Measurements from ENCODE around the gene PTPRN2.

PTPRN2 gene

DNA sequence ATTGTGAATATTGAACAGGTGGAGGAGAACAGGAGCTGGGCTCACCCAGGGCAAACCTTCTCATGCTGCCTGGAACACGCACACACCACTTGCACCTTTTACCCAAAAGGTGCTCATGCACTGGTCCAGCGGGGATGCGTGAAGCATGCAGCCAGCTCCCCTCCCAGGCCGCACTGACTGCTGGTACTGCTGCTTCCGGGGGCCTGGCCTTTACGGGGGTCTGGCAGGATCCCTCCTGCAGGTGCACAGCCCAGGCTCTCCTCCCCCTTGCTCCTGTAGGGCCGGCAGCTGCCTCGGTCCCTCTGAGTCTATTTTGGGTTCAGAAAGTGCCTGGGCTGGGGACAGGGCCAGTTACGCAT is 1029.1 kb downstream of the PTPRN2 start:
- no peaks in the 10 kb centered on the region for H3K27me3 ChIP-seq (ENCODE audit: control insufficient read depth, insufficient read depth, low read length)
- no peak overlapping the region for H3K4me3 ChIP-seq (ENCODE audit: low read length)
- no peak overlapping the region for H3K27ac ChIP-seq (ENCODE audit: low read depth, low read length)

DNA sequence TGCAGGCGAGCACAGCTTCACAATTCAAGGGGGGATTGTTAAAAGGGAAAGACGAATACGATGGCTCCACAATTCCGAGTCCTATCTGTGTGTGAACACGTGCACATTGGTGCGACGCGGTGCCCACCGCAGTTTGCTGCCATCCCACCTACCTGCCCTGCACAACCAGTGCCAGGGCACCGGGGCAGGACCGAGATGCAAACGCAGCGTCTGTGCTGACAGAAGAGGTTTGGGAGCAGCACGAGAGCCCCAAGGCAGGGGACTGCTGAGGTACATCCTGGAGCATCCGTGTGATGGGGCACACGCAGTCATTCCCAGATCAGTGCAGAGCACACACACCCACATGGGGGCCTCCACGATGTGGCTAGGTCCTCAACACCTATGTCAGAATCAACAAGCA is 1029.6 kb downstream of the PTPRN2 start:
- H3K4me3 ChIP-seq (ENCODE audit: low read length) = no peak overlapping the region
- H3K4me1 ChIP-seq (ENCODE audit: control insufficient read depth, insufficient read depth, low read length) = no peaks in the 10 kb centered on the region

More for the DNA sequence above, 1029.1 kb downstream of the PTPRN2 start:
- H3K4me1 ChIP-seq (ENCODE audit: control insufficient read depth, insufficient read depth, low read length) = no peaks in the 10 kb centered on the region
- no peak overlapping the region for H3K9ac ChIP-seq (ENCODE audit: low read length)
- no peaks in the 10 kb centered on the region for H3K36me3 ChIP-seq (ENCODE audit: control insufficient read depth, insufficient read depth, low read length)

DNA sequence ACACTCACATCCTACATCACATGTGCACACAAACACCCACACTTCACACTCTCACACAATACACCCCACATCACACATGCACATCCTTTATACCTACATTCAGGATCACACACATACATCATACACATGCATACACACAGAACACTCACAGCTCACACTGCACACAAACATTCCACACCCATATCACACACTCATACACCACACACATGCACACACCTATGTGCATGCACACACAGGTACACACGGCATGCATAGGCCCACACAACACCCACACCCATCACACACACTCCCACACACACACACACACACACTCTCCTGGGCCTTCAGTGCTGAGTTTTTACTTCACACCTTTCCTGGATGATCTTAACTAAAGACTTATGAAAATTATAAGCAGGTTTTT is 1030.4 kb downstream of the PTPRN2 start:
- no peaks in the 10 kb centered on the region for H3K36me3 ChIP-seq (ENCODE audit: control insufficient read depth, insufficient read depth, low read length)
- H3K4me3 ChIP-seq (ENCODE audit: low read length) = no peak overlapping the region
- no peak overlapping the region for H3K27ac ChIP-seq (ENCODE audit: low read depth, low read length)
- no peaks in the 10 kb centered on the region for H3K4me1 ChIP-seq (ENCODE audit: control insufficient read depth, insufficient read depth, low read length)
- H3K27me3 ChIP-seq (ENCODE audit: control insufficient read depth, insufficient read depth, low read length) = no peaks in the 10 kb centered on the region
- H3K9ac ChIP-seq (ENCODE audit: low read length) = no peak overlapping the region

More for the DNA sequence above, 1029.6 kb downstream of the PTPRN2 start:
- H3K36me3 ChIP-seq (ENCODE audit: control insufficient read depth, insufficient read depth, low read length) = no peaks in the 10 kb centered on the region
- H3K27ac ChIP-seq (ENCODE audit: low read depth, low read length) = no peak overlapping the region
- no peak overlapping the region for H3K9ac ChIP-seq (ENCODE audit: low read length)
- no peaks in the 10 kb centered on the region for H3K27me3 ChIP-seq (ENCODE audit: control insufficient read depth, insufficient read depth, low read length)

DNA sequence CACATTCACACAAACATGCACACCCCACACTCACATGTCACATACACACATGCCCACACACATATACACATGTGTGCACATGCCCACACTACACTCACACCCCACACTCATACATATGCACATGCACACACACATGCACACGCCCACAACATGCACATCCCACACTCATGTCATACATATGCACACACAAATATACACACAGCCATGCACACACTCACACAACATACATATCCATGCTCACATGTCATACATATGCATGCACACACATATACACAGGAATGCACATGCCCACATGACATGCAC is 1031.0 kb downstream of the PTPRN2 start:
- Histone ChIP-seq H3K27me3 (ENCODE audit: control insufficient read depth, insufficient read depth, low read length) (no peaks in the 10 kb centered on the region), H3K27ac (ENCODE audit: low read depth, low read length) (no peak overlapping the region), H3K4me1 (ENCODE audit: control insufficient read depth, insufficient read depth, low read length) (no peaks in the 10 kb centered on the region), H3K4me3 (ENCODE audit: low read length) (no peak overlapping the region), H3K36me3 (ENCODE audit: control insufficient read depth, insufficient read depth, low read length) (no peaks in the 10 kb centered on the region), H3K9ac (ENCODE audit: low read length) (no peak overlapping the region)

DNA sequence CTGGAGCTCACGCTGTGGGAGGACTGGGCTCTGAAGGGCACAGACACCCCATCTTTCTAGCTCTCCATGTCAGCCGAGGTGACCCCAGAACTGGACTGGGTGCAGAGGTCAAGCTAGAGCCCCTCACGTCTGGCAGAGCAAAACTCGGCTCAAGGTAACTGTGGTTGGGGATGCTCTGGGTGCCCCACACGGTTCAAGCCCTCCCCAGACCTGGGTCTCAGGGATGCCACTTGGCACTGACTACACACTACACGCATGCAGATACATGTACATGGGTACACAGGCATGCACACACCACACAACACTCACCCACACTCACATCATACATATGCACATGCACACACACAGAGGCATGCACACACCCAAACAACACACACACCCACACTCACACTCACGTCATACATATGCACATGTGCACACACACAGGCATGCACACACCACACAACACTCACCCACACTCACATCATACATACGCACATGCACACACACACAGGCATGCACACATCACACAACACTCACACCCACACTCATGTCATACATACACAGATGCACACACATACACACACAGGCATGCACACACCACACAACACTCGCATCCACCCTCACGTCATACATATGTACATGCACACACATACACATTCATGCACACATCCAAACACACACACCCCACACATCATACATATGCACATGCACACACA is 1031.5 kb downstream of the PTPRN2 start:
- Histone ChIP-seq H3K27ac (ENCODE audit: low read depth, low read length) (no peak overlapping the region), H3K36me3 (ENCODE audit: control insufficient read depth, insufficient read depth, low read length) (no peaks in the 10 kb centered on the region), H3K4me1 (ENCODE audit: control insufficient read depth, insufficient read depth, low read length) (no peaks in the 10 kb centered on the region), H3K4me3 (ENCODE audit: low read length) (no peak overlapping the region), H3K27me3 (ENCODE audit: control insufficient read depth, insufficient read depth, low read length) (no peaks in the 10 kb centered on the region), H3K9ac (ENCODE audit: low read length) (no peak overlapping the region)

DNA sequence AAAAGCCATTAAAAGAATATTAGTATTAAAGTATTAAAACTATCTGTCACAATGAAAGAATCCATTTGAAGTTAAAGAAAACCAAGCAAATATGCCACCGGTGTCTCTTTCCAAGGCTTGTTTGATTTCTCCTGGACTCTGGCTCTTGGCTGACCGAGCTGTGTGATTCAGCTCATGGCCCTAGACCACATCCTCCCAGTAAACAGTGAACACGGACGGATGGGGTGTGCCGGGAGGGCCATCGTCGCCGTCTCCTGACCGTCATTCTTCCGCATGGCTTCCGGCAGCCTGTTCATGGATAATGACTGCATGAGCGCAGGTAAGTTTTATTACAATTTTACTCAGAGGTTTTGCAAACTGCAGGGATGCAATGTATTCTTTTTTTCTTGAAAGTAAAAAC is 1032.3 kb downstream of the PTPRN2 start:
- no peaks in the 10 kb centered on the region for H3K27me3 ChIP-seq (ENCODE audit: control insufficient read depth, insufficient read depth, low read length)
- H3K9ac ChIP-seq (ENCODE audit: low read length) = no peak overlapping the region
- H3K4me3 ChIP-seq (ENCODE audit: low read length) = no peak overlapping the region
- no peaks in the 10 kb centered on the region for H3K4me1 ChIP-seq (ENCODE audit: control insufficient read depth, insufficient read depth, low read length)
- H3K36me3 ChIP-seq (ENCODE audit: control insufficient read depth, insufficient read depth, low read length) = no peaks in the 10 kb centered on the region
- no peak overlapping the region for H3K27ac ChIP-seq (ENCODE audit: low read depth, low read length)

DNA sequence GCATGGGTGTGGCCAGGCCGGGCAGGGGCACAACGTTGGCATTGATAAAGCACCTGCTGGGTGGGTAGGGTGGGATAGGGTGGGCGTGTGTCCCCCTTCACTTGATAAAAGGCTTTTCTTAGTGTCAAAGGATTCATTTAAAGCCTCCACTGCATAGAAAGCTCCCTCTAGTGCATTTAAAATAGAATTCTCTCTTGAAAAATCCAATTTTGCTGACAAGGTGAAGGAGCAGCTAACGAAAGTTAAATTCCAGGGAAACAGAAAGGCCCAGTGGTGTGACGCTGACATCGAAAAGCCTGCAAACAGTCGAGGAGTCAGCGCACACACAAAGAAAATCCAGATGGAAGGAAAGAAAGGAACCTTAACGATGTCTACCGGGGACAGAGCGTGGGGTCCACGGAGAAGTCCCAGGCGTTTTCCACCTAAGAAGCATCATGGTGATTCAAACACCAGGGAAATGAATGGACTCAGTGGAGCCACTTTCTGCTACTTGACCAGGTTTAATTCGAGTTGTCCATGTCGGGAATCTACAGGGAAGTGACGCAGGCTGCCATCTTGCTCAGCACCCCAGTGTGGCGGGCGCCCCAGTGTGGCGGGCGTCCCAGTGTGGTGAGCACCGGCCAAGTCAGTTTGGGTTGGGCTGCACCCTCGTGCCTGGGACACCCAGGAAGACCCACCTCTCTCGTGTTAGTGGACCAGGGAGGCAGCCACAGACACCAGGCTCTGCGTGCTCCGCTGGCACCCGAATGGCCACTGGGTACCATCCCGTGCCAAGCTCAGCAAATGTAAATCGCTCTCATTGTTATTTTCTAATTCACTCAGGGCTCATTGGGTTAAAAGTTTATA is 1033.0 kb downstream of the PTPRN2 start:
- Histone ChIP-seq H3K4me1 (ENCODE audit: control insufficient read depth, insufficient read depth, low read length) (no peaks in the 10 kb centered on the region), H3K36me3 (ENCODE audit: control insufficient read depth, insufficient read depth, low read length) (no peaks in the 10 kb centered on the region), H3K9ac (ENCODE audit: low read length) (no peak overlapping the region), H3K27me3 (ENCODE audit: control insufficient read depth, insufficient read depth, low read length) (no peaks in the 10 kb centered on the region), H3K27ac (ENCODE audit: low read depth, low read length) (no peak overlapping the region), H3K4me3 (ENCODE audit: low read length) (no peak overlapping the region)

DNA sequence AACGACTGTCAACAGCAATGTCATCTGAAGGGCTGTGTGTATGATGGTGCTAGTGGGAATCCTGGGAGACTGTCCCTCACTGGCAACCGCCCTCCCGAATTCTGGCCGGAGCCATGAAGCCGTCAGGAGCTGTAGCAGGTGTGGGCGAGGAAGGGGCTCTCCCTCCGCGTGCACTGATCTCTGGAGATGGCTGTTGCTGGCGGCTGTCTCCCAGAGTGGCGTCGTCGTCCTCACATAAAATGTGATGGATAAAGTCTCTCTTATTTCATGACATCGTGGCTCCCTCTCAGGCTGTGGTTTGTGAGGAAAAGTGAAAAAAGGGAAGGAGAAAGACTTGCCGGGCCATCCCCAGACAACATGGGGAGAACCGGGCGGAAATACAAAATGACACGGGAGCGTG is 1034.4 kb downstream of the PTPRN2 start:
- Histone ChIP-seq H3K27ac (ENCODE audit: low read depth, low read length) (no peak overlapping the region), H3K4me3 (ENCODE audit: low read length) (no peak overlapping the region), H3K4me1 (ENCODE audit: control insufficient read depth, insufficient read depth, low read length) (no peaks in the 10 kb centered on the region)

DNA sequence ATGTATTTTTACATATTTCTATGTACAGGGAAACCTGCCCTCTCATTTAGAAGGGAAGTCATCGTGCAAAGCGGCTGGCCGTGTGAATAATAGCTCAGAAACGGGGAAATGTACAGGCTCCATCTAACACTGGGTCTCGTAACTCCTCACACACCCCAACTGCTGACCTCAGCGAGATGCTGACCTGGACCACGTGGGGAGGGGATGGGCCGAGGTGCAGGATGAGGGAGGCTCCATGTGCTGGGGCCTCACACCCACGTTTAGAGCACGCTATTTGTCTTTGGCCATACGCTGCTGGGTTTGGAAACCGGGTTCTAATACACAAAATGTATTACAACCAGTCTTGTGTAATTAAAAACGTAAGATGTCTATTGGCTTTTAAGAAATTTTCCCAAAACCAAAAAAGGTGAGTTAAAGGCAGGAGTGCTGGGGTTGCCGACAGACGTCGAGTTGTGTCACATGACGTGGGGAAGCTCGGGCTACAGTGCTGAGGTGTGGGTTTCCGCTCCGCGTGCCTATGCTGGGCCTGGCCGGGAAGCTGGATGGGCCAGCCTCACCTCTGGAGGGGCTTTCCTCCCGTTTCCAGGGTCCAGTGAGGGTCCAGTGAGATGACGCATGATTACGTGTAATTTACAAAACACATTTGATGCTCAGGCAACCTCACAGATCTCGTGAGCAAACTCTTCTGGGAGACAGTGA is 1035.2 kb downstream of the PTPRN2 start:
- H3K27ac ChIP-seq (ENCODE audit: low read depth, low read length) = no peak overlapping the region
- no peaks in the 10 kb centered on the region for H3K4me1 ChIP-seq (ENCODE audit: control insufficient read depth, insufficient read depth, low read length)
- no peaks in the 10 kb centered on the region for H3K27me3 ChIP-seq (ENCODE audit: control insufficient read depth, insufficient read depth, low read length)
- no peak overlapping the region for H3K9ac ChIP-seq (ENCODE audit: low read length)
- no peaks in the 10 kb centered on the region for H3K36me3 ChIP-seq (ENCODE audit: control insufficient read depth, insufficient read depth, low read length)
- no peak overlapping the region for H3K4me3 ChIP-seq (ENCODE audit: low read length)

More for the DNA sequence above, 1034.4 kb downstream of the PTPRN2 start:
- H3K27me3 ChIP-seq (ENCODE audit: control insufficient read depth, insufficient read depth, low read length) = no peaks in the 10 kb centered on the region
- H3K36me3 ChIP-seq (ENCODE audit: control insufficient read depth, insufficient read depth, low read length) = no peaks in the 10 kb centered on the region
- no peak overlapping the region for H3K9ac ChIP-seq (ENCODE audit: low read length)

DNA sequence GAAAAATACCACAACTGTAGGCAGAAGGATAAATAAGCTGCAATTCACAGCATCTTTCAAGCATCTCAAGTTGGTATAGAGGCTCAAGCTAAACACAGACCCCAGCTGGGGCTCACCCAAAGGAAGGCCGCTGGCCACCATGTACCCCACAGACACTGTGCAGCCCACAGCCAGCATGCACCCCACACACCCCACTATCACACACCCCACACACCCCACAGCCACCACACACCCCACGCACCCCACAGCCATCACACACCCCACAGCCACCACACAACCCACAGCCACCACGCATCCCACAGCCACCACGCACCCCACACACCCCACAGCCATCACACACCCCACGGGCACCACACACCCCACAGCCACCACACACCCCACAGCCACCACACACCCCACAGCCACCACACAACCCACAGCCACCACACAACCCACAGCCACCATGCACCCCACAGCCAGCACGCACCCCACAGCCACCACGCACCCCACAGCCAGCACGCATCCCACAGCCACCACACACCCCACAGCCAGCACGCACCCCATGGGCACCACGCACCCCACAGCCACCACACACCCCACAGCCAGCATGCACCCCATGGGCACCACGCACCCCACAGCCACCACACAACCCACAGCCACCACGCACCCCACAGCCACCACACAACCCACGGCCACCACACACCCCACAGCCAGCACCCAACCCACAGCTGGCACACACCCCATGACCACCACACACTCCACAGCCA is 1036.1 kb downstream of the PTPRN2 start:
- Histone ChIP-seq H3K4me3 (ENCODE audit: low read length) (no peak overlapping the region), H3K4me1 (ENCODE audit: control insufficient read depth, insufficient read depth, low read length) (no peaks in the 10 kb centered on the region), H3K9ac (ENCODE audit: low read length) (no peak overlapping the region), H3K36me3 (ENCODE audit: control insufficient read depth, insufficient read depth, low read length) (no peaks in the 10 kb centered on the region), H3K27me3 (ENCODE audit: control insufficient read depth, insufficient read depth, low read length) (no peaks in the 10 kb centered on the region), H3K27ac (ENCODE audit: low read depth, low read length) (no peak overlapping the region)

DNA sequence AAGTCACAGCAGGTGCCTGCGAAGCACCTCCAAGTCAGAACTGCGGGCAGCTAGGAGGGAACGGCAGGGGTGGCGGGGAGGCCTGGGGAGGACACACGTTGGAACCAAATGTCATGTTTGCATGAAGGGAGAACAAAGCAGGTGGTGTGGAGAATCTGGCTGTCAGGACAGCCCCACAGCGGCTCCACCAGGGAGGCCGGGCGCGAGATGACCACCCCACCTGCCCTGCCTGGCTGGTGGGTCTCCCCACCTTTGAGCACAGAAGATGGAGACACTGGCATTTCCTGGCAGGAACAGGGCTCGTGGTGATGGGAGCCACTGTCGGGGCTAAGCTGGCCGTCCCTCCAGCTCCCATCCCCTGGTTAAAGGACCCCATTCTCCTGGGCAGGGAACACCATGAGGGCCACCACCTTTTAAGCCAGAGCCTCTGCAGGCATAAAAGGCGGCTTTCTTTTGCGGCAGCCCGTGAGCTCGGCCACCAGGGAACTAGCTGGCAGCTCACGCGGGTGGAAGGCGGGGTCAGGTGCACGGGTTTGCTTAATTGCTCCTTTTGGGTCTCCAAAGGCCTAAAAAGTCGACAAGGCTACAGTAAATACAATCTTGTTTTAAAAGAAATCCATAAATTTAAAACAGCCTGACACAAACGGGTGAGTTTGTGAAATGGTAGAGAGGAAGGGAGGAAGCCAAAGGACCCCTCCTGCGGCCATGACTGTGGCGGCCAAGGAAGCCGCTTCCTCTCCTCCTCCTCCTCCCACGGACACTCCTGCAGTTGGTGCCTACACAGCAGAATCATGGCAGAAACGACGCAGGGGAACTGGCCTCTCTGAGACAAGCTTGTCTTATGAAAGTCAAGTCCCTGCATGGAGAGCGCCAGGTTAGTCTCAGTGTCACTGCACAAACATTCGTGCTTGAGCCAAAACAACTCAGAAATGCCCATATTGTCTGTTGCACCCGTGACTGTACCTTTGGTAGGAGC is 1037.0 kb downstream of the PTPRN2 start:
- no peaks in the 10 kb centered on the region for H3K4me1 ChIP-seq (ENCODE audit: control insufficient read depth, insufficient read depth, low read length)
- H3K36me3 ChIP-seq (ENCODE audit: control insufficient read depth, insufficient read depth, low read length) = no peaks in the 10 kb centered on the region
- H3K27ac ChIP-seq (ENCODE audit: low read depth, low read length) = no peak overlapping the region
- no peak overlapping the region for H3K4me3 ChIP-seq (ENCODE audit: low read length)
- no peaks in the 10 kb centered on the region for H3K27me3 ChIP-seq (ENCODE audit: control insufficient read depth, insufficient read depth, low read length)
- no peak overlapping the region for H3K9ac ChIP-seq (ENCODE audit: low read length)
